Muscle of arm (tissue), 12 donors: ENCODE data around the gene DDX54. TPM values are rescaled to one million over a fixed set of nuclear protein-coding genes. Genes with fewer than 3 reads are reported as not detected.
"Not testable (repeated sequence)": the region's sequence is repeated elsewhere in the genome, so short reads cannot be mapped to it uniquely, and the experiment has no call there.

Source experiments
- DNase-seq: peaks from one replicate; pipeline ENCODE4 v3.0.0-alpha.2; 2013
- polyA plus RNA-seq, 12 donors: library from polyadenylated mRNA; unstranded; fragments of 120-200 nt; gene quantifications; one replicate each; pipeline ENCODE4 v1.2.1, GENCODE V29; 2013; ENCODE audit not compliant: insufficient read length in 12 of 12

Gene DDX54
- polyA plus RNA-seq, 12 donors = 37.7 to 70.6 (median 52.6) TPM; not detected in 1

- DNase-seq = peak; percentile 100
Observed at GRCh38 chr12:113221181-113221996, 36.1 kb upstream of the DDX54 start, which contains the start of gene TPCN1. TSS of gene TPCN1 (plus strand) at chr12:113221464. CDS start at chr12:113226853, 5,389 bp downstream.

DNA sequence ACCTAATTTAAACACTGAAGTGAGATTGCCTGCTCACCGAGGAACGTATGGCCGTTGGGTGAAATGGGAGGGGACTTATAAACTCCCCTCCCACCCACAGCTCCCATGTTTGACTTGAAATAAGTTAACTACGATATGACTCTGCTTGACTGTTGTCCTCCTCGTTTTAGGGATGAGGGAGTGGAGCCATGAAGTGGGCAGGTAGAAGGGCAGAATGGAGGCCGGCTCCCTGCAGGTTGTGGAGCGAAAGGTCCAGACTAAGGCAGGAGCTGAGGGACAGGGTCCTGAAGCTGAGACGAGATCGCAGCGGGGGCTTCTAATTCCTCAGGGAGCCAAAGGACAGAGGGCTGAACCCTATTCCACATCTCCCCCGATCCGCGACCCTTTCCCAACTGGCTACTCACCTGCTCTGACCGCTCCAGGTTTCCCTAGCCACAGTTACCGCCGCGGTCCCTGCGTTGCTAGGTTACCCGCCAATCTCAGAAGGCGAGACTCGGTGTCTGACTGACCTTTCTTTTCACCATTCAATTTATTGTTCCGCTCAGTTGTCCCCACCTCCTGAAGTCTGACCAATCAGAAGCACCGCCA lies 35.4 kb upstream of the DDX54 start:
- DNase-seq = no peak

GRCh38 chr12:113216027-113216426 lies 30.7 kb upstream of the DDX54 start:
- DNase-seq = no peak

DNA sequence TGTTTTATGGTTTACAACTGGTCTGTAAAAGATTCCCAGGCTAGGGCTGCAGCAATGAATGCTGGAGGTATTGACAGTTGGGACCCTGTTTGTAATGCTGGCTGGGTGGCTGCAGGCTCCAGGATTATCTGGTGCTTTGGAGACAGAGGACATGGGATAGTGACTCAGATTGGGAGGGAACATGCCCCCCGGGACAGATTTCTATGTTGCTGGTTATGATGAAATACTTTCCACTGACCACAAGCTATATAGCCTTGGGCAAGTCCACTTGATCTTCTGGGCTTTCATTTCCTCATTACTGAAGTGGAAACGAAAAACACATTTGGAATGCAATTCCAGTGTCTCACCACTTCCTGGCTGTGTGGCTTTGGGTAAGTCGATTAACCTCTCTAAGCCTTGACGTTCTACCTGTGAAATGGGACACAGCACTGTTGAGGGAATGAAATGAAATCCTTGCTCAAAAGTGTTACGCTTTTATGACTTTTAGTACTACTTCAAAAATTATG lies 29.7 kb upstream of the DDX54 start:
- no peak for DNase-seq

DNA sequence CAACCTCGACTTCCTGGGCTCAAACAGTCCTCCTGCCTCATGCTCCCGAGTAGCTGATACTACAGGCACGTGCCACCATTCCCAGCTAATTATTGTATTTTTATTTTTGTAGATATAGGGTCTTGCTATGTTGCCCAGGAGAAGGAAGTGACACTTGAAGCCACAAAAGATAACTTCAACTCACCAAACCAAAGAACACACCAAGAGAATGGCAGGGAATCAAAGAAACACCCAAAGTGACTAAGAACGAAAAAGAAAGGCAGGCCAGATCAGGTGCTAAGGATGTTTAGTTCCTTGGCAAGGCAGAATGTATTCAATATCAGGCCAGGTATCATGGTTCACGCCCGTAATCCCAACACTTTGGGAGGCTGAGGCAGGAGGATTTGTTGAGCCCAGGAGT lies 25.9 kb upstream of the DDX54 start:
- DNase-seq = no peak

GRCh38 chr12:113208041-113208934 lies 23.0 kb upstream of the DDX54 start:
- no peak for DNase-seq

DNA sequence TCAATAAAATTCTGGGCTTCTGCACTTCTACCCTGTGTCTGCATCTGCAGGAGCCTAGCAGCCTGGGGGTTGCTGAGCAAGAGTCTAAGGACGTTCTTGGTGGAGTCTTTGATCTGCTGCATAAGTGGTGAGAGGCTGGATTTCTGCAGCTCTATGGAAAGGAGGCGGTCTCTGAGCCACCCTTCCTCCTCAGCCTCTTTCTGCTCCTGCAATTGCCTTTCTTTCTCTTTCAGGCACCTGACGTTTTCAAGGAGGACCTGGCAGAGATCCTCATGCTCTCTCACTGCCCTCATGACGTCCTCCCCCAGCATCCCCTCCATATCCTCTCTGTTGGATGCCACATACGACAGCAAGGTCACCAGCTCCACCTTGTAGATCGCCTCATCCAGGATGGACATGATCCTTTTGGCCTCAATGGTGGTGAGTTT lies 22.3 kb upstream of the DDX54 start:
- DNase-seq = no peak

GRCh38 chr12:113206802-113207201 lies 21.5 kb upstream of the DDX54 start:
- DNase-seq = not testable (repeated sequence)

GRCh38 chr12:113204804-113205203 lies 19.5 kb upstream of the DDX54 start:
- DNase-seq = no peak

- DNase-seq = no peak
Observed at GRCh38 chr12:113203852-113204760, 18.8 kb upstream of the DDX54 start.

DNA sequence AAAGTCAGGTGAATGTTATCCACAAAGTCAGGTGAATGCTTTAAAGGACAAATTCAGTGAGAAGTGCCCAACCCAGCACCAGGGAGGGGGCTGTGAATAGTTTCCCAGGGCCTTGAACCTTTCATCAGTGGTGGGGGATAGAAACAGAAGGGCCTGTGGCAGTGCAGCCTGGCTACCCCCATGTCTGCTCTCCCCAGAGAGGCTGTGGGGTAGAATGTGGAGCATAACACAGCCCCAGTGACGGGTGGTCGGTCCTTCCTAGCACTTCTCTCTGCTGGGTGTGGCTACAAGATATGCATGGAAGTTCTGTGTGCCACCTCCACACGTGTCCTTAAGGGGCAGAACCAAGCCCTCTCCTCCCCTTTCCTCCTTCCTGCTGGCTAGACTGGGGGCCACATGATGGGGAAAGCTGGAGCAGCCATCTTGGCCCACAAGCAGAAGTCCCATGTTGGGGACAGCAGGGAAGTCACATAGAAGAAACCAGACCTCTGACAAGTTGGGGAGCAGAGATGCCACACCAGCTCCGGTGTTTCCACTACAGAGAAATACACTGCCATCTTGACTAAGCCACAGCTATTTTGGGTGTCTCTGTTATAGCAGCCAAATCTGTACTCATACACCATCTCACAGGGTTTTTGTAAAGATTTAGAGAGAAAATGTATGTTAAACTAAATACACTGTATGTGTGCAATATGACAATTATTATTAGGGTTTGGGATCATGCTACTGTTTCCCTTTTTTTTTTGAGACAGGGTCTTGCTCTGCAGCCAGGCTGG lies 17.2 kb upstream of the DDX54 start:
- no peak for DNase-seq

GRCh38 chr12:113201187-113202177 lies 16.2 kb upstream of the DDX54 start:
- no peak for DNase-seq

GRCh38 chr12:113200021-113200797 lies 14.9 kb upstream of the DDX54 start:
- no peak for DNase-seq

- DNase-seq = no peak
Observed at GRCh38 chr12:113198296-113198695, 13.0 kb upstream of the DDX54 start.

DNA sequence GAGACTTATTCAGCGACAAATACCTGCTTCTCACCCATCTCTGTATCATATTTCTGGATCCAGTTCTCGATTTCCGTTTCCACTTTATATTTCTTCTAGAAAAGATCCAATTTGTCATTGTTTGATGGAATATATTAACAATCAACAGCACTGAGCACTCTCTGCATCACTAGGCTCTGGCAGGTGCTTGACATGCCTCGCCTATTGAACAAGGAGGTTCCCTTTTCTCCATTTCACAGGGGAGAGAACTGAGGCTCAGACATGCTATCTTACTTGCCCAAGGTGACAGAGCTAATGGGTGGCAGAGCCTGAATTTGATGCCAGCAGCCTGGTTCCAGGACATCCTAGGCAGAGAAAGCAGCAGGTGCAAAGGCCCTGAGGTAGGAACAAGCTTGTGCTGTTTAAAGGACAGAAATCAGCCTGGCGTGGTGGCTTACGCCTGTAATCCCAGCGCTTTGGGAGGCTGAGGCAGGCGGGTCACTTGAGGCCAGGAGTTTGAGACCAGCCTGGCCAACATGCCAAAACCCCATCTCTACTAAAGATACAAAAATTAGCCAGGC lies 12.3 kb upstream of the DDX54 start:
- DNase-seq = no peak

DNA sequence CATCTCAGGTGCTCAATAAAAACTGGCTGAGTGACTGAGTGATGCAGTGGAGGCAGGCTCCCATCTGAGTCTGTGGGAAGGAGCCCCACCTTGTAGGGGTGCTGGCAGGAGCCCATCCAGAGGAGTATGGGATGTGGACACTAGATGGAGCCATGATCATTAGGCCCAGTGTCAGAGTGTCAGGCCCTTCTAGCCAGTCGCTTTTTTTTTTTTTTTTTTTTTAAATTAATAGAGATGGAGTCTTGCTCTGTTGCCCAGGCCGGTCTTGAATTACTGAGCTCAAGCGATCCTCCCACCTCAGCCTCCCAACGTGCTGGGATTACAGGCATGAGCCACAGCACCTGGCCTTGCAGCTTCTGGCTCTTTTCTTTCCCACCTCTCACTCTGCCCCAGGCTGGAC lies 11.7 kb upstream of the DDX54 start:
- DNase-seq = peak; percentile 75

DNA sequence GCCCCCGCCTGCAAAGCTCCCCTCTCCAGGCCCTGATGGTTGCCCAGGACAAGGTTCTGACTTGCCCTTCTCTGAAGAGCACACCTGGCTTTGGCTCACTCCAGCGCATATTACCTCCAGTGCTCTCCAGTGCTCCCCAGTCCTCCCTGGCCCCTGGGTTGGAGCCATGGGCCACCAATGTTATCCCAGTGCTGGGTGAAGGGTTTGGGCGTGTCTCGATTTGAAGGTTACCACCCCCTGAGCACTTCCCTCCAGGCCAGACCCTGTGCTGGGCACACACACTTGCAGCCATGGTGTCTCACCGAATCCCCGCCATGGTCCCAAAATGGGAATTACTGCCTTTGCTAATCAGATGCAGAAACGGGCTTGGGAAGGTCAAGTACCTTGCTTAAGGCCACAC lies 11.3 kb upstream of the DDX54 start:
- no peak for DNase-seq

DNA sequence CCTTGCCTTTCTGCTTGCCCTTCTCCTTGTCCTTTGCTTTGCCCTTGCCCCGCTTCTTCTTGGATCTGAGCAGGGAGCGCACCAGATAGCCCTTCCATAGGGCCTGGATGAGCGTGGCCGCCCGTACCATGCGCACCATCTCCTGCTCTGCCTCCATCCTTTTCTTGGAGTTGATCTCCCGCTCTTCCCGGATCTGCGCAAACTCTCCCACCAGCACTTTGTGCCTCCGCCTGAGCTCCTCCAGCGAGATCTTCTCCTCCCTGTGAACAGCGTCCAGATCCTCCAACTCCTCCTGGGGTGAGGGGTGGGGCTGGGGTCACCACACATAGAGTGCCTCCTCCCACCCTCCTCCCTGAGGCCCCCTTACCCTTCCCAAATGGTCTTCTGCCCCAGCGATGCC lies 10.3 kb upstream of the DDX54 start:
- no peak for DNase-seq
